Measurements from ENCODE around the gene LMNB1.
"Not testable (repeated sequence)": the region's sequence is repeated elsewhere in the genome, so short reads cannot be mapped to it uniquely, and the experiment has no call there.

LMNB1 gene

DNA sequence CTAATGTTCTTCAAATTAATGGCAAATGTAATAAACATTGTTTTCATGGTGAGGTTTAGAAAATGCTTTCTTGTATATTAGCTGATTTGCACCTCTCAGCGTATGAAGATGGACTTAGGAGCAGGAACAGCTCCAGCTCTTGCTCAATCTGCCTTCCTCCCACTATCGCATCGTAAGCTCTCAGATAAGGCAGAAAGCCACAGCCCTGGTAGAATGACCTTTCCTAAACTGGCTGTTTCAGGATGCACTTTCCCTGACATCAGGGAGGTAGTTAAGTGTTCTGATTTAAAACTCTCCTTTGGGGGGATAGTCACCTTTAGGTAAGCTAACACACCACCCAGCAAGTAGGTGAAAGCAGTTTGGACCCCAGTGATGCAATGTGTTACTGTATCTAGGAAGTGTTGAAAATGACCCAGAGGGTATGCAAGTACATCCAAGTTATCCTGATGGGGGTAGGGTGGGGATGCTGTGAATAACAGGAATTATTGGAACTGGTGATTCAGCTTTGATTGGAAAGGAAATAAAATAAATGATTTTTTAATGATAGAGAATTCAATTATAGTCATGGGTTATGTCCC, 72.3 kb downstream of the LMNB1 start:
- Histone ChIP-seq H3K27ac (no peak overlapping the region), H3K4me2 (ENCODE audit: low read length) (no peak overlapping the region), H3K9me3 (ENCODE audit: control insufficient read depth, low read length) (no peaks in the 10 kb centered on the region), H3K9ac (no peak overlapping the region), H2AFZ (no peak overlapping the region), H3K4me1 (peaks cover 4% of the 10 kb centered on the region), H3K36me3 (ENCODE audit: control insufficient read depth, insufficient read depth, low read length) (no peaks in the 10 kb centered on the region), H3K4me3 (ENCODE audit: low read depth, low read length) (no peak overlapping the region), H3K27me3 (ENCODE audit: control insufficient read depth, insufficient read depth, low read length) (no peaks in the 10 kb centered on the region), H3K79me2 (no peaks in the 10 kb centered on the region)
- TF ChIP-seq, protein P1, sequence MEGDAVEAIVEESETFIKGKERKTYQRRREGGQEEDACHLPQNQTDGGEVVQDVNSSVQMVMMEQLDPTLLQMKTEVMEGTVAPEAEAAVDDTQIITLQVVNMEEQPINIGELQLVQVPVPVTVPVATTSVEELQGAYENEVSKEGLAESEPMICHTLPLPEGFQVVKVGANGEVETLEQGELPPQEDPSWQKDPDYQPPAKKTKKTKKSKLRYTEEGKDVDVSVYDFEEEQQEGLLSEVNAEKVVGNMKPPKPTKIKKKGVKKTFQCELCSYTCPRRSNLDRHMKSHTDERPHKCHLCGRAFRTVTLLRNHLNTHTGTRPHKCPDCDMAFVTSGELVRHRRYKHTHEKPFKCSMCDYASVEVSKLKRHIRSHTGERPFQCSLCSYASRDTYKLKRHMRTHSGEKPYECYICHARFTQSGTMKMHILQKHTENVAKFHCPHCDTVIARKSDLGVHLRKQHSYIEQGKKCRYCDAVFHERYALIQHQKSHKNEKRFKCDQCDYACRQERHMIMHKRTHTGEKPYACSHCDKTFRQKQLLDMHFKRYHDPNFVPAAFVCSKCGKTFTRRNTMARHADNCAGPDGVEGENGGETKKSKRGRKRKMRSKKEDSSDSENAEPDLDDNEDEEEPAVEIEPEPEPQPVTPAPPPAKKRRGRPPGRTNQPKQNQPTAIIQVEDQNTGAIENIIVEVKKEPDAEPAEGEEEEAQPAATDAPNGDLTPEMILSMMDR (IDR thresholded peaks at IDR 0.05): no peak

DNA sequence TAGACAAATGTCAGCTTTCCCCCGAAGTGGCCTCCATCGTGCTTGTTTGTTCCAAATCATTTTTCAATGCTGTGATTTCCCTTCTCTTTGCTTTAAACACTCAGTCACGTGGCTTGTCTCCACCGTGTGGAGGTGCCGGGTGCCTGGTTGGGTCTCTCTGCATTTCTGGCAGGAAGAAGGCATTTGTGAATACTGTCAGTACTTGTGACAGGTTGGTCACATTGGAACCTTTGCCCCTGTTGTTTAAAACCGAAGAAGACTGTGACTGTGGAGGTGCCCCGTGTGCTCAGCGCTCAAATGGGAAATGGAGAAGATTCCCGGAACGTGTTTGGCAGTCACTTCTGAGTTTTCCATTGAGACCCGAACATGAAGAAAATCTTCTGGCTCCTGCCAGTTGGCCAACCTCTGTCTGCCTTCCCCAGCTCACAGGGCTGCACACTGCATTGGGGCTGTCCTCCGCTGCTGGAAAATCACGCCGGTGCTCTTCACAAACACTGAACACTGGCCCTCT, 74.6 kb downstream of the LMNB1 start:
- H3K9ac ChIP-seq: no peak overlapping the region
- no peak overlapping the region for H3K4me3 ChIP-seq (ENCODE audit: low read depth, low read length)
- H3K79me2 ChIP-seq: no peaks in the 10 kb centered on the region
- H3K4me1 ChIP-seq: peaks cover 8% of the 10 kb centered on the region
- H3K9me3 ChIP-seq (ENCODE audit: control insufficient read depth, low read length): no peaks in the 10 kb centered on the region
- TF ChIP-seq, protein P1 (IDR thresholded peaks at IDR 0.05): no peak
- H3K27ac ChIP-seq: peak overlapping the region; percentile 13
- no peak overlapping the region for H3K4me2 ChIP-seq (ENCODE audit: low read length)
- no peaks in the 10 kb centered on the region for H3K36me3 ChIP-seq (ENCODE audit: control insufficient read depth, insufficient read depth, low read length)
- H3K27me3 ChIP-seq (ENCODE audit: control insufficient read depth, insufficient read depth, low read length): no peaks in the 10 kb centered on the region
- H2AFZ ChIP-seq: no peak overlapping the region

DNA sequence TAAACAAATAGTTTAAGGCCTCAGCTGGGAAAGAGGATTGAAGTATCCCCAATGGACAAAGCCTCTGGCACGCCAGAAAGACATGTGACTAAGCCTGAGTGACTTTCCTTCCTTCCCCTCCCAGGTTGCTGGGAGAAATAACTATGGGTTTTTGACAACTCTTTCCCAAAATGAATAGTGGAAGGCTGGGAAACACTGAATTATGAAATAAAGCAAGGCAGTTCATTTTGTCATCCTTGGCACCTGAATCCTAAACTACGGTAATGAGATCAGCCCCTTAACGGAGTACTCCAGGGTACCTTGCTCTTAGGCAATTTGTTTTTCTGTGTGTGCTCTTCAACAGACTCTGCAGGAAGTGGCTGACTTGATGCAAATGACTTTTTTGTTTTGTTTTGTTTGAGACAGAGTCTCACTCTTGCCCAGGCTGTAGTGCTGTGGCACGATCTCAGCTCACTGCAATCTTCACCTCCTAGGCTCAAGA, 75.2 kb downstream of the LMNB1 start:
- Histone ChIP-seq H3K36me3 (ENCODE audit: control insufficient read depth, insufficient read depth, low read length) (no peaks in the 10 kb centered on the region), H3K9me3 (ENCODE audit: control insufficient read depth, low read length) (no peaks in the 10 kb centered on the region), H3K9ac (no peak overlapping the region), H3K4me3 (ENCODE audit: low read depth, low read length) (no peak overlapping the region), H2AFZ (no peak overlapping the region), H3K4me1 (peaks cover 8% of the 10 kb centered on the region), H3K79me2 (no peaks in the 10 kb centered on the region), H3K4me2 (ENCODE audit: low read length) (no peak overlapping the region), H3K27me3 (ENCODE audit: control insufficient read depth, insufficient read depth, low read length) (no peaks in the 10 kb centered on the region), H3K27ac (peak overlapping the region; percentile 13)
- TF ChIP-seq, protein P1 (IDR thresholded peaks at IDR 0.05): no peak

DNA sequence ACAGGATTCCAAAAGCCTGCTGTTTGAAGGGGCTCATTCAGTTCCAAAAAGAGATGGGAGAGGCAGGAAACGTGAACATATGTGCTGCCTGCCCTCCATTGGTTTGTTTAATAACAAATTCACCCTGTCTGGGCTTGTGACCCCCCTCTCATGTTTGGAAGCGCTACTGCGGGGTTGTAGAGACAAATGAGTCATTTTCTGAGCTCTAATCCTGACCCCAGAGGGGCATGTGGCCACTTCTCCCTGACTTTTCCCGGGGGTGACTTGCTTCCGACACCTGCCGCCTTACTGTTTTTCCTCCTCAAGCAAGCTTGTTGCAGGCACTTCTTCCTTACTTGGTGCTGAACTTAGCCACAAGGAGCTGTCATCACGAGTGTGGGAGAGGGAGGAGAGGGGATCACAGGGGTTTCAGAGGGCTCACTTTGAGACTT, 75.9 kb downstream of the LMNB1 start:
- TF ChIP-seq, protein P1 (IDR thresholded peaks at IDR 0.05): no peak
- H3K27ac ChIP-seq: no peak overlapping the region

DNA sequence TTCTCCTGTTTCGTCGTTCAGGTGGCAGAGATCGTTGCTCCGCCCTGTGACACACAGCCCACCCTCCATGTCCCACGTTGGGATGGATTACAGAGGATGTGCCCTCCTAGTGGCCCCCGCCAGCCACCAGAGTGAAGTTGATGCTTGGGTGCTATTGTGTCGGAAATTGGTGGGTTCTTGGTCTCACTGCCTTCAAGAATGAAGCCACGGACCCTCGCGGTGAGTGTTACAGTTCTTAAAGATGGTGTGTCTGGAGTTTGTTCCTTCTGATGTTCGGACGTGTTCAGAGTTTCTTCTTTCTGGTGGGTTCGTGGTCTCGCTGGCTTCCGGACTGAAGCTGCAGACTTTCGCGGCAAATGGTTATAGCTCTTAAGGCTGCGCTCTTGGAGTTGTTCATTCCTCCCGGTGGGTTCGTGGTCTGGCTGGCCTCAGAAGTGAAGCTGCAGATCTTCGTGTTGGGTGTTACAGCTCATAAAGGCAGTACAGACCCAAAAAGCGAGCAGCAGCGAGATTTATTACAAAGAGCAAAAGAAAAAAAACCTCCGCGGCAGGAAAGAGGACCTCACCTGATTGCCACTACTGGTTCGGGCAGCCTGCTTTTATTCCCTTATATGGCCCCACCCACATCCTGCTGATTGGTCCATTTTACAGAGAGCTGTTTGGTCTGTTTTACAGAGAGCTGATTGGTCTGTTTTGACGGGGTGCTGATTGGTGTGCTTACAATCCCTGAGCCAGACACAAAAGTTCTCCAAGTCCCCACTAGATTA, 76.8 kb downstream of the LMNB1 start:
- not testable (repeated sequence) for H3K9me3 ChIP-seq (ENCODE audit: control insufficient read depth, low read length); H2AFZ ChIP-seq; H3K4me2 ChIP-seq (ENCODE audit: low read length); H3K9ac ChIP-seq; H3K4me1 ChIP-seq; H3K27me3 ChIP-seq (ENCODE audit: control insufficient read depth, insufficient read depth, low read length); H3K4me3 ChIP-seq (ENCODE audit: low read depth, low read length); H3K27ac ChIP-seq; H3K79me2 ChIP-seq; H3K36me3 ChIP-seq (ENCODE audit: control insufficient read depth, insufficient read depth, low read length)

More for the DNA sequence above, 75.9 kb downstream of the LMNB1 start:
- H3K27me3 ChIP-seq (ENCODE audit: control insufficient read depth, insufficient read depth, low read length): no peaks in the 10 kb centered on the region
- no peaks in the 10 kb centered on the region for H3K9me3 ChIP-seq (ENCODE audit: control insufficient read depth, low read length)
- no peaks in the 10 kb centered on the region for H3K36me3 ChIP-seq (ENCODE audit: control insufficient read depth, insufficient read depth, low read length)
- no peak overlapping the region for H3K9ac ChIP-seq
- H3K79me2 ChIP-seq: no peaks in the 10 kb centered on the region
- peaks cover 8% of the 10 kb centered on the region for H3K4me1 ChIP-seq
- no peak overlapping the region for H3K4me2 ChIP-seq (ENCODE audit: low read length)
- no peak overlapping the region for H3K4me3 ChIP-seq (ENCODE audit: low read depth, low read length)
- no peak overlapping the region for H2AFZ ChIP-seq
